Measurements from ENCODE around the gene COL8A1.

Gene COL8A1

GRCh38 chr3:99697250-99697649, 58.9 kb downstream of the COL8A1 start:
- TF ChIP-seq ZC3H10 (CRISPR knock-in tag; IDR thresholded peaks at IDR 0.05), result no peak
- no peak for TF ChIP-seq CSRNP3 (CRISPR knock-in tag; IDR thresholded peaks at IDR 0.05)
- no peak for ATAC-seq

- no peak for TF ChIP-seq TCF4 (CRISPR knock-in tag; IDR thresholded peaks at IDR 0.05; ENCODE audit: borderline replicate concordance)
- TF ChIP-seq GLIS3 (CRISPR knock-in tag; IDR thresholded peaks at IDR 0.05), result no peak
- TF ChIP-seq ZNF8 (CRISPR knock-in tag; IDR thresholded peaks at IDR 0.05), result no peak
- no peak for TF ChIP-seq BACH2 (CRISPR knock-in tag; IDR thresholded peaks at IDR 0.05; ENCODE audit: borderline replicate concordance)
- ATAC-seq, result no peak; the same call in 2 of the 3 replicates
Observed at GRCh38 chr3:99698932-99699331, 60.5 kb downstream of the COL8A1 start.

DNA sequence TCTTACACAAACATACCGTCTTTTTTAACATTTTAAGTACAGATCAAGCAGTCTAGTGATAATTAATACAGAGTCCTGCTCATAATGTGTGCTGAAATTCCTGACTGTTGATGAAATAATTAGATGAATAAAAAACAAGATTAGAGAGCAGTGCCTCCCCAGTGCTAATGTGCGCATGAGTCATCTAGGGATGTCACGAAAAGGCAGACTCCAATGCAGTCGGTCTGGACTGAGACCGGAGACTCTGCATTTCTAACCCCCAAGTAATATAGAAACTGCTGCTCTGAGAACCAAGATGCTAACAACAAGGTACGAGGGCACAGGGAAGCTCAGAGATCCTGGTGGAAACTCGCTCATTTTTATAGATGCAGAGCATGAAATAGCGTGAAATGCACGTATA, 61.4 kb downstream of the COL8A1 start:
- ATAC-seq, result peak; percentile 81

GRCh38 chr3:99700631-99701268, 62.4 kb downstream of the COL8A1 start:
- no peak for ATAC-seq
- no peak for TF ChIP-seq ARNTL (CRISPR knock-in tag; IDR thresholded peaks at IDR 0.05; ENCODE audit: borderline replicate concordance, low read depth)
- TF ChIP-seq PPARA (CRISPR knock-in tag; IDR thresholded peaks at IDR 0.05; ENCODE audit: borderline replicate concordance), result no peak
- no peak for TF ChIP-seq GLIS3 (CRISPR knock-in tag; IDR thresholded peaks at IDR 0.05)
- no peak for TF ChIP-seq ZNF8 (CRISPR knock-in tag; IDR thresholded peaks at IDR 0.05)
- no peak for TF ChIP-seq BACH2 (CRISPR knock-in tag; IDR thresholded peaks at IDR 0.05; ENCODE audit: borderline replicate concordance)
- no peak for TF ChIP-seq CSRNP3 (CRISPR knock-in tag; IDR thresholded peaks at IDR 0.05)
- no peak for TF ChIP-seq TSHZ2 (CRISPR knock-in tag; IDR thresholded peaks at IDR 0.05)
- TF ChIP-seq OSR1 (CRISPR knock-in tag; IDR thresholded peaks at IDR 0.05), result no peak
- no peak for TF ChIP-seq CREB5 (CRISPR knock-in tag; IDR thresholded peaks at IDR 0.05; ENCODE audit: low read depth)
- TF ChIP-seq ZC3H10 (CRISPR knock-in tag; IDR thresholded peaks at IDR 0.05), result no peak
- no peak for TF ChIP-seq CSDC2 (CRISPR knock-in tag; IDR thresholded peaks at IDR 0.05)

More for the DNA sequence above, 61.4 kb downstream of the COL8A1 start:
- TF ChIP-seq ISL1 (CRISPR knock-in tag; IDR thresholded peaks at IDR 0.05) (no peak), GLIS3 (CRISPR knock-in tag; IDR thresholded peaks at IDR 0.05) (no peak), ZNF8 (CRISPR knock-in tag; IDR thresholded peaks at IDR 0.05) (no peak), TSHZ2 (CRISPR knock-in tag; IDR thresholded peaks at IDR 0.05) (no peak), CSDC2 (CRISPR knock-in tag; IDR thresholded peaks at IDR 0.05) (no peak), RARB (CRISPR knock-in tag; IDR thresholded peaks at IDR 0.05) (no peak), ZFP30 (CRISPR knock-in tag; IDR thresholded peaks at IDR 0.05) (no peak), ZFP3 (CRISPR knock-in tag; IDR thresholded peaks at IDR 0.05) (no peak), ZNF70 (CRISPR knock-in tag; IDR thresholded peaks at IDR 0.05) (no peak), SNAI2 (CRISPR knock-in tag; IDR thresholded peaks at IDR 0.05) (no peak), BACH2 (CRISPR knock-in tag; IDR thresholded peaks at IDR 0.05; ENCODE audit: borderline replicate concordance) (no peak), TCF4 (CRISPR knock-in tag; IDR thresholded peaks at IDR 0.05; ENCODE audit: borderline replicate concordance) (no peak), TOX (CRISPR knock-in tag; IDR thresholded peaks at IDR 0.05; ENCODE audit: borderline replicate concordance) (no peak)
- TF ChIP-seq, protein P1, sequence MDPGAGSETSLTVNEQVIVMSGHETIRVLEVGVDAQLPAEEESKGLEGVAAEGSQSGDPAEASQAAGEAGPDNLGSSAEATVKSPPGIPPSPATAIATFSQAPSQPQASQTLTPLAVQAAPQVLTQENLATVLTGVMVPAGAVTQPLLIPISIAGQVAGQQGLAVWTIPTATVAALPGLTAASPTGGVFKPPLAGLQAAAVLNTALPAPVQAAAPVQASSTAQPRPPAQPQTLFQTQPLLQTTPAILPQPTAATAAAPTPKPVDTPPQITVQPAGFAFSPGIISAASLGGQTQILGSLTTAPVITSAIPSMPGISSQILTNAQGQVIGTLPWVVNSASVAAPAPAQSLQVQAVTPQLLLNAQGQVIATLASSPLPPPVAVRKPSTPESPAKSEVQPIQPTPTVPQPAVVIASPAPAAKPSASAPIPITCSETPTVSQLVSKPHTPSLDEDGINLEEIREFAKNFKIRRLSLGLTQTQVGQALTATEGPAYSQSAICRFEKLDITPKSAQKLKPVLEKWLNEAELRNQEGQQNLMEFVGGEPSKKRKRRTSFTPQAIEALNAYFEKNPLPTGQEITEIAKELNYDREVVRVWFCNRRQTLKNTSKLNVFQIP (CRISPR knock-in tag; IDR thresholded peaks at IDR 0.05; ENCODE audit: borderline replicate concordance, low read depth), result no peak

All from SK-N-SH treated with all-trans-retinoic acid at 6 μM for 48 hours (cell line).